ENCODE measurements around the gene FGGY.

GRCh38 chr1:59699227-59699847, 402.4 kb downstream of the FGGY start:
- TF ChIP-seq CTCF (IDR thresholded peaks at IDR 0.05; ENCODE audit: low read depth, low read length): peak; percentile 81
- no peak for TF ChIP-seq POLR2A (IDR thresholded peaks at IDR 0.05; ENCODE audit: extremely low read depth, insufficient read length)
